Transverse colon (tissue), 4 donors: ENCODE data around the gene PRR5L.

Experiments
- POLR2A ChIP-seq: fragments of 450-650 bp; IDR thresholded peaks from one replicate; pipeline ENCODE4 v1.6.1; 2016; ENCODE audit warnings: antibody characterized with exemption, mild to moderate bottlenecking, moderate library complexity
- POLR2AphosphoS5 ChIP-seq, 3 donors: sonication (generic); formaldehyde crosslinking; IDR thresholded peaks; one replicate each; pipeline ENCODE4 v1.6.1; 2016; ENCODE audit warnings: antibody characterized with exemption in 3 of 3
- TF ChIP-seq, protein P1 (sequence below), 5 experiments: fragments of 200-600 bp in 3 of 5; fragments of 450-650 bp in 2 of 5; sonication (generic) in 3 of 5; IDR thresholded peaks; 1 replicate in 2 of 5; 2 replicates in 3 of 5; pipeline ENCODE4 v1.5.1; 2016 to 2017; ENCODE audit warnings: antibody characterized with exemption in 5 of 5, inconsistent platforms in 3 of 5, mild to moderate bottlenecking in 2 of 5, moderate library complexity in 1 of 5

DNA sequence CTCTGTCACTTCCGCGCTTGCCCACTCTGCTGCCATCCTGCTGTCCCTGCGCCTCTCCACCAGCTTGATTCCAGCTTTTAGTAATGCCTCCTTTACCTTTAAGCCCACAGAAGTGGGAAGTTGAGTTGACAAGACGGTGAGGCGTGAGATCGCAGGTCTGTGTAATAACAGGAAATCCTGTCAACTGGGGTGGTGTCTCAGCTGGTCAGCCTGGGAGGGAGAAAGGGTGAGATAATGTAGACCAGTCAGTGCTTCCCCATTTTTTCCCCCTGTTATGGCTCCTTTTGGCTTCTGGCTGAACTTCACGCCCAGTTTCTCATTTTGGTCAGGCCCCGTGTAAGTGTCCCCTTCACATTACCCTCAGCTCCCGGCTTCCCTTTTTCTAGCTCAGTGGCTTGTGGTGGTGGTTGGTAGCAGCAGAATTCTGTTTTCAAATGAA, 115.1 kb downstream of the PRR5L start:
- TF ChIP-seq, protein P1, sequence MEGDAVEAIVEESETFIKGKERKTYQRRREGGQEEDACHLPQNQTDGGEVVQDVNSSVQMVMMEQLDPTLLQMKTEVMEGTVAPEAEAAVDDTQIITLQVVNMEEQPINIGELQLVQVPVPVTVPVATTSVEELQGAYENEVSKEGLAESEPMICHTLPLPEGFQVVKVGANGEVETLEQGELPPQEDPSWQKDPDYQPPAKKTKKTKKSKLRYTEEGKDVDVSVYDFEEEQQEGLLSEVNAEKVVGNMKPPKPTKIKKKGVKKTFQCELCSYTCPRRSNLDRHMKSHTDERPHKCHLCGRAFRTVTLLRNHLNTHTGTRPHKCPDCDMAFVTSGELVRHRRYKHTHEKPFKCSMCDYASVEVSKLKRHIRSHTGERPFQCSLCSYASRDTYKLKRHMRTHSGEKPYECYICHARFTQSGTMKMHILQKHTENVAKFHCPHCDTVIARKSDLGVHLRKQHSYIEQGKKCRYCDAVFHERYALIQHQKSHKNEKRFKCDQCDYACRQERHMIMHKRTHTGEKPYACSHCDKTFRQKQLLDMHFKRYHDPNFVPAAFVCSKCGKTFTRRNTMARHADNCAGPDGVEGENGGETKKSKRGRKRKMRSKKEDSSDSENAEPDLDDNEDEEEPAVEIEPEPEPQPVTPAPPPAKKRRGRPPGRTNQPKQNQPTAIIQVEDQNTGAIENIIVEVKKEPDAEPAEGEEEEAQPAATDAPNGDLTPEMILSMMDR (IDR thresholded peaks at IDR 0.05), result no peak
- TF ChIP-seq POLR2A (no peak), POLR2AphosphoS5 (IDR thresholded peaks at IDR 0.05) (no peak)
